Astrocyte of the cerebellum (primary cell): ENCODE results near the gene WFDC8.

Experiments
- DNase-seq: peaks from one replicate; pipeline ENCODE4 v3.0.0-alpha.2; 2011; ENCODE audit warnings: low read depth
- H3K4me3 ChIP-seq: 2 replicates; pipeline ENCODE4 v1.5.1; 2011; ENCODE audit warnings: mild to moderate bottlenecking, low read depth, low read length, moderate library complexity
- CTCF ChIP-seq: IDR thresholded peaks from 2 replicates; pipeline ENCODE4 v1.5.1; 2012; ENCODE audit warnings: low read length, low read depth, moderate library complexity, mild to moderate bottlenecking; ENCODE audit errors: missing control alignments
- in situ Hi-C: cut with HindIII; loops from 2 replicates; pipeline ENCODE4 v1.10.0; 2017; ENCODE audit warnings: low sequenced_read_pairs

The WFDC8 gene

GRCh38 chr20:45502561-45502960 lies 76.5 kb downstream of the WFDC8 start:
- in situ Hi-C loops: no loop called here
- DNase-seq: no peak
- no peak overlapping the region for H3K4me3 ChIP-seq
- TF ChIP-seq CTCF: no peak
